Hematopoietic multipotent progenitor cell treated with erythropoietin and hydrocortisone succinate and interleukin-3 and kit ligand, for 6 days (in vitro differentiated cells): ENCODE data around the gene GSK3A.

Experiments used
- DNase-seq: peaks from one replicate; pipeline ENCODE4 v3.0.0-alpha.2; 2015

The GSK3A gene

DNA sequence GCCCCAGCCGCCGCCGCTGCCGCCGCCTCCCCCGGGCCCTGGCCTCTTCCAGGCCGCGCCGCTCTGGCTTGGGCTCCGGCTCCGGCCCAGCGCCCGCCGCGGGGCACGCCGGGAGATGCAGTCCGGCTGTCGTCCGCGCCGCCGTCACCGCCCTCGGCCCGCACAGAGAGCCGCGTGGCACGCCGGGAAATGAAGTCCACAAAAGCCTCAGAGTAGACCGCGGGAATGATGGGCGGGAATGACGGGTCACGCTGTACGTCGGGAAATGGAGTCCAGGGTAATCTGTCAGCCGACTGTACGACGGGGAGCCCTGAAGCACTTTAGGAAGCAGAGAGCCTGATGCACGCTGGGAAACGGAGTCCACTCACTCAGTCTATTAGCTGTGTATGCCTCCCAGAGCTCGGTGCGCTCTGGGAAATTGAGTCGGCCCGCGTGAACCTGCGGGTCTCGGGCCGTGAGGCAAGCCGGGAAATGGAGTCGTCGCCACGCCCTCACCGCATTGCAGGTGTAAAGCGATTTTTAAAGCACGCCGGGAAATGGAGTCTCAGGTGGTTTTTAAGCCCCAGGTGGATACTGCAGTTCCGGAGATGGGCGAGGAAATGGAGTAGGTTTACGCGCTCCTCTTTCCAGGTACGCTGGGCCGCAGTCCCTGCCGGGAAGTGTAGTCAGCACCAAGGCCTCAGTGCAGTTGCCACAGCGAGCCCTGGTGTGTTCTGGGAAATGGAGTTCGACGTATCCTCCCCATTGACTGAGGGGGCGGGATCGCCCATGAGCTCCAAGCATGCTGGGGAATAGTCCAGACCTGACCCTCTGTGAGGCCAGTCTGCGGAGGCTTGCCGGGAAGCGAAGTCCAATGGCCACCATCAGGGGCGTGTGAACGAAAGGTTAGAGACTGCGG, at the start of gene GSK3A:
Gene GSK3A, minus strand, starts transcription at position 91 of the 898 bp plus-strand sequence. CDS start 137 bp downstream, outside the sequence.
- peak; percentile 99 for DNase-seq

DNA sequence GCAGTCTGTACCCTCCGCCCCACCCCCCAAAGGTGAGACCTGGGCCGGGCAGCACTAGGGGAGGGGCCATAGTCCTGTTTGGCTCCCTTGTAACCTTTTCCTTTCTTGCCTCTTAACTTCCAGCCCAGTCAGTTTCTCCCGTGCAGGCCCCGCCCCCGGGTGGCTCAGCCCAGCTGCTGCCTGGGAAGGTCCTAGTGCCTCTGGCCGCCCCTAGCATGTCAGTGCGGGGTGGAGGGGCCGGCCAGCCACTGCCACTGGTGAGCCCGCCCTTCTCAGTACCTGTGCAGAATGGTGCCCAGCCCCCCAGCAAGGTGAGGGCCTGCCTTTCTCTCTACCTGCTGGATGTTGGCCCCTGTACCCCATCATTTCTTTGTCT, 49.0 kb upstream of the GSK3A start:
- no peak for DNase-seq

- peak; percentile 85 for DNase-seq
Observed at GRCh38 chr19:42290523-42291434, 48.4 kb upstream of the GSK3A start.

DNA sequence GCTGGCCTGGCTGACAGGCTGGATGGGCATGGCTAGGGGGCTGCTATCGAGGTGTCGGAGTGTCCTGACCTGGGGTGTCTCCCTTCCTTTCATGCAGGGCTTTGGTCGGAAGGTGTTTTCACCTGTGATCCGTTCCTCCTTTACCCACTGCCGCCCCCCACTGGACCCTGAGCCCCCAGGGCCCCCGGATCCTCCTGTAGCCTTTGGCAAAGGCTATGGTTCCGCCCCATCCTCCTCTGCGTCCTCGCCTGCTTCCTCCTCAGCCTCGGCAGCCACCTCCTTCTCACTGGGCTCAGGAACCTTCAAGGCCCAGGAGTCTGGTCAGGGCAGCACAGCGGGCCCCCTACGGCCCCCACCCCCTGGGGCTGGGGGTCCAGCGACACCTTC, 47.7 kb upstream of the GSK3A start:
- no peak for DNase-seq

- no peak for DNase-seq
Observed at GRCh38 chr19:42289556-42290041, 47.2 kb upstream of the GSK3A start.

DNA sequence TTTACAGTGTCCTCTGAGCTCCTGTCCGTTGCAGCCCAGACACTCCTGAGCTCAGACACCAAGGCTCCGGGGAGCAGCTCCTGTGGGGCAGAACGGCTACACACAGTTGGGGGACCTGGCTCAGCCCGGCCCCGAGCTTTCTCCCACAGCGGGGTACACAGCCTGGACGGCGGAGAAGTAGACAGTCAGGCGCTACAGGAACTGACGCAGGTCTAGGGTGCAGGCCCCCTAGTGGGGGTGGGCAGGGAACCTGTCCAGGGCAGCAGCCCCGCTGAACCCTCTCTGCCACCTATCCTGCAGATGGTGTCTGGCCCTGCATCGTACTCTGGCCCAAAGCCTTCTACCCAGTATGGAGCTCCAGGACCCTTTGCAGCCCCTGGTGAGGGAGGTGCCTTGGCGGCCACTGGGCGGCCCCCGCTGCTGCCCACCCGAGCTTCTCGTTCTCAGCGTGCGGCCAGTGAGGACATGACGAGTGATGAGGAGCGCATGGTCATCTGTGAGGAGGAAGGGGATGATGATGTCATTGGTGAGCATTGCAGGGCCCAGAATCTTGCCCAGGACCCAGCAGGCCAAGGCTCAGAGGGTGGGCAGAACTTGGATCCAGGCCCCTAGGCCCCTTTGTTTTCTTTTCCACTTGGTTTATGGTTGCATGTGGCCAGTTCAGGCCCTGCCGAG, 46.6 kb upstream of the GSK3A start:
- DNase-seq: no peak

DNA sequence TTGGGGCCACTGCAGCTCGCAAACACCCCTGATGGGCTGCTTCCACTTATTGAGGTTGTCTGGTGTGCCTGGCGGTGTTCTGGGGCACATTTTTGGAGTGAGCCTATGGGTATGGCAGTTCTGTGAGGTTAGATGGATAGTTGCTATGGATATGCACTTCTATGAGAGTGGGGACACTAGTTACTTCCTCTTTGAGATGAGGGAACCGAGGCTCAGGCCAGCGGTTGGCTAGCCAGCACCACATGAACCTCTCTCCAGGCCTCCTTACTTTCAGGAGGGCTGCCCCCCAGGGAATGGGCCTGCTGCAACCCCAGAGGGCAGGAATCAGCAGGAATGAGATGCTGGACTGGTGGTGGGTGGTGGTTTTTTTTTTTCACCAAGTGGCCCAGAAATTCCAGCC, 46.0 kb upstream of the GSK3A start:
- peak; percentile 55 for DNase-seq

DNA sequence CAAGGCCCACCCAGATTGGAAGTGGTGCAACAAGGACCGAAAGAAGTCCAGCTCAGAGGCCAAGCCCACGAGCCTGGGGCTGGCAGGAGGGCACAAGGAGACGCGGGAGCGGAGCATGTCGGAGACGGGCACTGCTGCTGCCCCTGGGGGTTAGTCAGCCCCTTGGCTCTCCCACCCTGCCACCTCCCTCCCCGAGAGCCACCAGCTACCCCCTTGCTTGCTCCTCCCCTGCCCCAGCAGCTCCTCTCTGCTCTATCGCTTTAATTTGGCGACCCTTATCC, 45.4 kb upstream of the GSK3A start:
- no peak for DNase-seq

DNA sequence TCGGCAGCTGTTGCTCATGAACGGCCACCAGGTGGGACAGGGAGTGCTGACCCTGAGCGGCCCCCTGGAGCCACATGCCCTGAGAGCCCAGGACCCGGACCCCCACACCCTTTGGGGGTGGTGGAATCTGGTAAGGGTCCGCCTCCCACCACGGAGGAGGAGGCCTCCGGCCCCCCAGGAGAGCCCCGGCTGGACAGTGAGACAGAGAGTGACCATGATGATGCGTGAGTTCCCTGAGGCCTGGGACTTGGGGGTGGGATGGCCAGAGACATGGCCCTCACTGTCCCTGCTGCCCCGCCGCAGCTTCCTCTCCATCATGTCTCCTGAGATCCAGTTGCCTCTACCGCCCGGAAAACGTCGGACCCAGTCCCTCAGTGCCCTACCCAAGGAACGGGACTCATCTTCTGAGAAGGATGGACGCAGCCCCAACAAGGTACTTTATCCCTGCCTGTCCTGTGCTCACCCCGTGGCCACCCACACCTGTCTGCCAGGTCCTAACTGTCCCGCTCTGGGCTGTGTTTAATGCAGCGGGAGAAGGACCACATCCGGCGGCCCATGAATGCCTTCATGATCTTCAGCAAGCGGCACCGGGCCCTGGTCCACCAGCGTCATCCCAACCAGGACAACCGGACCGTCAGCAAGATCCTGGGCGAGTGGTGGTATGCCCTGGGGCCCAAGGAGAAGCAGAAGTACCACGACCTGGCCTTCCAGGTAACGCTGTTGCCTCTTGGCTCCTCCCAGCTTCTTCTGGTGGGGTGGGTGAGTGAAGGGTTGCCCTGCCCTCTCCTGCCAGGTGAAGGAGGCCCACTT, 44.8 kb upstream of the GSK3A start:
- DNase-seq: no peak

GRCh38 chr19:42286349-42287016, 44.1 kb upstream of the GSK3A start:
- DNase-seq: peak; percentile 79

- no peak for DNase-seq
Observed at GRCh38 chr19:42285988-42286348, 43.6 kb upstream of the GSK3A start.

GRCh38 chr19:42285541-42285941, 43.1 kb upstream of the GSK3A start:
- DNase-seq: peak; percentile 33

DNA sequence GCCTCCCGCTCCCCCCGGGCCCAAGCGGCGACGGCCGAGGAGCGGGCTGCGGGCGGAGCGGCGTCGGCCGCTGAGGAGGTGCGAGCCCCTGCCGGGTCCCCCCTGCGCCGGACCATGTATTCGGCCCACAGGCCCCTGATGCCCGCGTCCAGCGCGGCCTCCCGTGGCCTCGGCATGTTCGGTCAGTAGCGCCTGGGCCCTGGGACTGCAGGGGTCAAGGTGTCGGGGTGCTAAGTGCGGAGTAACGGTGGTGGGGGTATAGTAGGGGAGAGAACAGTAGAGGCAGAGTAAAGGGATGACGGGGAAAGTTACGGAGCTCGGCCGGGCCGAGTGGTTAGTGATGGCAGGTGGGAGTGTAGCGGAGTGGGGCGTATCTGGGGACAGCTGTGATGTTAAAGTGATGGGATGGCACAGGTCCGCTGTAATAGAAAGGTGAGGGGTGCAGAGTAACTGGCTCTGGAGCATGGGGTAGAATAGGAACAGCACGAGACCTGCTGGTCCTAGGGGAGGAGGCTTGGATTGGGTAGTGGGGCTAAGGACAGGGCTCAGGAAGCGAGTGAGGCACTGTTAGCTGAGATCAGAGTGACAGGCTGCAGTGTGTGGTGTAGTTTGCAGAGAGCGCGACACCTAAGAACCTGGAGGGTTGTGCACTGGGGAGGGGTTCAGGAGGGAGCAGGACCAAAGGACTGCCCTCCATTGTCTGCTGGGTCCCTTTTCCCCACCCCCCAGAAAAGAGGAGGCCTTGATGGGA, 42.4 kb upstream of the GSK3A start:
- DNase-seq: peak; percentile 43

DNA sequence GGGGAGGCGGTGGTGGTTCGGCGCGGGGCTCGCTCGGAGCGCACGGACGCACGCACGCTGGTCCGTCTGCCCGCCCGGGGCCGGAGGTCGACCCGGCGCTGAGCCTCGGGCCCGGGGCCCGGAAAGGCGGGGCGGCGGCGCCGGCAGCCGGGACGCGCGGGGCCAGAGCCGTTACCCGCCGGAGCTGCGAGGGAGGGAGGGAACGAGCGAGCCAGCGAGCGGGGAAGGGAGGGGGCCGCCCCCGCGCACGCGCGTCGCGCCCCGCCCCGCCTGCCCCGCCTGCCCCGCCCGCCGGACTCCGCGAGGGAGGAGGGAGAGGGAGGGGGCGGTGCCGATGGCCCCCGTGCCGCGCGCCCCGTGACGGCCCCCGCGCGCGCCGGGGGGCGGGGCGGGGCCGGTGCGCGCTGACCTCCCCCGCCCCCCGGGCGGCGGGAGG, 41.7 kb upstream of the GSK3A start:
- DNase-seq: peak; percentile 90

DNA sequence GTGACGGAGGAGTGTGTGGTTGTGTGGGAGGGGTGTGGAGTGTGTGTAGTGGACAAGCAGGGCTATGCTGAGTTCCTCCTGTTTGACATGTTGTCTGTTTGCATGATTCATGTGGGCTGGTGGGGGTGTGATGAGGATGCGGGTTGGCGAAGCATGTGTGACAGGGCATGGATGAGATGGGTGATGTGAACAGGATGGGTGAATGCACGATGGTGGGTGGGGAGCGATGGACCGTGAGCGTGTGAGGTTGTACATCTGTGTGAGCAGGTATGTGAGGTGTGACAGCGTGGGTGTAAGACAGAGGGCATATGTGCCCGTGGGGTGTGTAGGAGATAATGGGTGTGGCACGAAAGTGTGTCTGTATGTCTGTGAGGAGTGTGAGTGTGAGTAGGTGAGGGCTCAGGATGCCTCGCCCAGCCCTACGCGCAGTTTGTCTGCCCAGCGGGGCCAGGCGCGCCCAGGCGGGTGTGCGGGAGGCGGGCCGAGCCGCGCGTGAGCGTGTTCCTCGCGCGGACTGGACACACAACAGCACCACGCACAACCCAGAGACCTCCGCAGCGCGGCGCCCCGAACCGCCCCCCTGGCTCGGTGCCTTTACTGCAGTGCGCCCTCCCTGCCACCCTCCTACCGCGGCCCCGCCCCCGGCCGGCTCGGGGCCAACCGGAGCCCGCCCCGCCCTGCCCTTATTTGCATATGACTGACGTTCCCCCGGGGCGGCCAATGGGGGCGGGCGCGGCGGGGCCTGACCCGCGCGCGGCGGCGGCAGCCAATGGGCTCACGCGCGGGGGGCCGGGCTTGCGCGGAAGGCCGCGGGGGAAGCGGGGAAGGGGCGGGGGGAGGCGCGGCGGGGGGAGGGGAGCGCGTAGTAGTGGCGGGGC, 41.0 kb upstream of the GSK3A start:
- peak; percentile 96 for DNase-seq

DNA sequence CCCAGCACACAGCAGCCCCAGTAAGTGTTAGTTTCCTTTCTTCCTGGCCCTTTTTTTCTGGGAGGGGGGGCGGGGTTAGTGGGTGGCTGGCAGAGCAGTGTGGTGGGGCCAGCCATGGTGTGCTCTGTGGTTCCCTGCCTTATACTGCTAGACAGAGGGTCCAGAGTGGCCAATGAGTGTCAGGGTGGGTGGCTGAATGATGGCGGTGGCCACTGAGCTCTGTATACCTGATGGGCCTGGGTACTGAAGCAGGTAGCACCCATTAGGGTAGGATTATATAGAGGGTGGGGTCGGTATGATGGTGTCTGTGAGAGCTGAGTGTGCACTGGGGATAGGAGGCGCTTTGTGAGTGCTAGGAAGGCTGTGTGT, 40.4 kb upstream of the GSK3A start:
- DNase-seq: no peak

GRCh38 chr19:42281827-42282762, 39.7 kb upstream of the GSK3A start:
- peak; percentile 75 for DNase-seq

DNA sequence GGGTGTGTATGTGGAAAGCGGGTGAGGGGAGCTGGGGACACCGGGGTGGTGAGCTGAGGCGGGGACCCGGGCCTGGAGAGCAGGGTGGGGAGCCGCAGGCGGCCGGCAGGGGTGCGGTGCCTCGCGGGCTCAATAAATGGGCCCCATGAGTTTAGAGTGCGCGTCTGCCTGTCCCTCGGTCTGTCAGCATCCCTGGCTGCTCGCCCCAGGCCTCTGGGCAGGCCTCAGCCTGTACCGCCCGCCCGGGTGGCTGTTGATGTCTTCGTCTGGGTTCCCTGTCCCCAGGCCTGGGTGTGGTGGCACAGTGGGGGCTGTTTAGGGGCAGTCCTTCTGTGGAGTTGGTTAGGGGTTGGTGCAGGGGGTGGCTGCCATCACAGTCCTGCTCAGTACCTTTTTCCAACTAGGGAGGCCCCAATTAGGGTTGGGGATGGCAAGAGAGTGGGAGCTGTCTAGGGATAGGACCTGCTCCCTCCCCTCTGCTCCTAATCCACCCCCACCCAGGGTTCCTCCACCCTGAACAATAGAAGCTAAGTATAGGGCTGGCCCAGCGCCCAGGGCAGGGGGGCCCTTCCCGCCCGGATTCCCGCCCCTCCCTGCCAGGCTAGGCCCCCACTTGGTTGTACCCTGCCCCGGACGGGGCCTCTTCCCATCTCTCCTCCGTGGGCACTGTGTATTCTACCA, 38.9 kb upstream of the GSK3A start:
- DNase-seq: peak; percentile 77
